HepG2 (cell line): ENCODE results near the gene IGSF21. TPM values are rescaled to one million over a fixed set of nuclear protein-coding genes. Genes with fewer than 3 reads are reported as not detected.

Experiments used
- ETV6 ChIP-seq: sonication (generic); formaldehyde crosslinking; conservative IDR thresholded peaks from 2 replicates; pipeline ENCODE4 v1.4.0; 2020; ENCODE audit warnings: missing genetic modification reagents
- GABPA ChIP-seq, 2 experiments: IDR thresholded peaks; 2 replicates each; pipeline ENCODE4 v1.6.1; 2011 to 2016; ENCODE audit warnings: low read depth in 2 of 2, low read length in 1 of 2, missing biosample characterization in 1 of 2, missing genetic modification characterization in 1 of 2
- GPN1 ChIP-seq: sonication (generic); formaldehyde crosslinking; IDR thresholded peaks from 2 replicates; pipeline ENCODE4 v1.5.1; 2020; ENCODE audit warnings: missing genetic modification reagents, borderline replicate concordance
- MBD4 ChIP-seq: IDR thresholded peaks from 2 replicates; pipeline ENCODE4 v1.6.1; 2012; ENCODE audit warnings: low read length, inconsistent platforms, borderline replicate concordance
- MEF2D ChIP-seq: sonication (generic); formaldehyde crosslinking; IDR thresholded peaks from 2 replicates; pipeline ENCODE4 v1.5.1; 2020; ENCODE audit warnings: mild to moderate bottlenecking, missing genetic modification reagents
- NCOR1 ChIP-seq: fragments of 200-600 bp; sonication (generic); IDR thresholded peaks from 2 replicates; pipeline ENCODE4 v1.7.0; 2017; ENCODE audit warnings: antibody characterized with exemption, low read length, borderline replicate concordance
- SETDB1 ChIP-seq: sonication (generic); formaldehyde crosslinking; IDR thresholded peaks from 2 replicates; pipeline ENCODE4 v1.5.1; 2020; ENCODE audit warnings: missing genetic modification reagents, mild to moderate bottlenecking, borderline replicate concordance
- ZNF207 ChIP-seq: fragments of 450-650 bp; IDR thresholded peaks from 2 replicates; pipeline ENCODE4 v1.6.1; 2016; ENCODE audit warnings: antibody characterized with exemption, borderline replicate concordance
- ZNF33A ChIP-seq: sonication (generic); formaldehyde crosslinking; IDR thresholded peaks from 2 replicates; pipeline ENCODE4 v1.5.1; 2020; ENCODE audit warnings: missing genetic modification reagents, mild to moderate bottlenecking, moderate library complexity, borderline replicate concordance
- ZNF558 ChIP-seq: sonication (generic); formaldehyde crosslinking; IDR thresholded peaks from 2 replicates; pipeline ENCODE4 v1.9.0; 2022; ENCODE audit warnings: mild to moderate bottlenecking, missing genetic modification reagents, borderline replicate concordance
- ZNF562 ChIP-seq: sonication (generic); formaldehyde crosslinking; IDR thresholded peaks from 2 replicates; pipeline ENCODE4 v1.8.0; 2022; ENCODE audit warnings: missing genetic modification reagents, borderline replicate concordance
- ZNF564 ChIP-seq: sonication (generic); formaldehyde crosslinking; IDR thresholded peaks from 2 replicates; pipeline ENCODE4 v1.8.1; 2023; ENCODE audit warnings: mild to moderate bottlenecking, missing genetic modification reagents
- ZNF569 ChIP-seq: sonication (generic); formaldehyde crosslinking; IDR thresholded peaks from 2 replicates; pipeline ENCODE4 v1.5.0; 2020; ENCODE audit warnings: mild to moderate bottlenecking, missing genetic modification reagents, moderate library complexity, borderline replicate concordance
- ZNF781 ChIP-seq: sonication (generic); formaldehyde crosslinking; IDR thresholded peaks from 2 replicates; pipeline ENCODE4 v1.5.1; 2020; ENCODE audit warnings: borderline replicate concordance, mild to moderate bottlenecking, missing genetic modification reagents; ENCODE audit errors: not compliant biosample characterization
- polyA plus RNA-seq, 8 experiments: library from polyadenylated mRNA; depleted of rRNA in 3 of 8; stranded (reverse) in 7 of 8; unstranded in 1 of 8; fragments of >200 nt; fragmentation: Illumina TruSeq in 4 of 8; extraction: Trizol in 4 of 8; gene quantifications; 2 replicates each; pipeline versions ENCODE4 v1.2.1 to v1.2.3, GENCODE V29; 2011 to 2016; ENCODE audit warnings: low read depth in 4 of 8, missing spikeins in 1 of 8, mixed read lengths in 1 of 8; ENCODE audit not compliant: insufficient read depth in 1 of 8
- total RNA-seq, 5 experiments: library from RNA; depleted of rRNA; stranded (reverse); fragments of >200 nt; fragmentation: Illumina TruSeq; extraction: Trizol; gene quantifications; 2 replicates each; pipeline ENCODE4 v1.2.3, GENCODE V29; 2016; ENCODE audit warnings: low read depth in 1 of 5
- TF ChIP-seq, protein P1 (sequence below): sonication (generic); formaldehyde crosslinking; IDR thresholded peaks from 2 replicates; pipeline ENCODE4 v1.9.0; 2021; ENCODE audit warnings: mild to moderate bottlenecking, missing genetic modification reagents
- TF ChIP-seq, protein P2 (sequence below): sonication (generic); formaldehyde crosslinking; IDR thresholded peaks from 2 replicates; pipeline ENCODE4 v1.5.0; 2020; ENCODE audit warnings: mild to moderate bottlenecking, missing genetic modification reagents
- TF ChIP-seq, protein P3 (sequence below): IDR thresholded peaks from 2 replicates; pipeline ENCODE4 v1.6.1; 2018; ENCODE audit warnings: missing genetic modification reagents, mild to moderate bottlenecking, missing compliant biosample characterization
- TF ChIP-seq, protein P4 (sequence below): fragments of 450-650 bp; IDR thresholded peaks from 2 replicates; pipeline ENCODE4 v1.6.1; 2016

IGSF21 gene
- total and polyA plus RNA-seq, 2 of the 13 experiments (the other 11 are each of a cell fraction or from before 2014, with no cell fraction given): not detected

DNA sequence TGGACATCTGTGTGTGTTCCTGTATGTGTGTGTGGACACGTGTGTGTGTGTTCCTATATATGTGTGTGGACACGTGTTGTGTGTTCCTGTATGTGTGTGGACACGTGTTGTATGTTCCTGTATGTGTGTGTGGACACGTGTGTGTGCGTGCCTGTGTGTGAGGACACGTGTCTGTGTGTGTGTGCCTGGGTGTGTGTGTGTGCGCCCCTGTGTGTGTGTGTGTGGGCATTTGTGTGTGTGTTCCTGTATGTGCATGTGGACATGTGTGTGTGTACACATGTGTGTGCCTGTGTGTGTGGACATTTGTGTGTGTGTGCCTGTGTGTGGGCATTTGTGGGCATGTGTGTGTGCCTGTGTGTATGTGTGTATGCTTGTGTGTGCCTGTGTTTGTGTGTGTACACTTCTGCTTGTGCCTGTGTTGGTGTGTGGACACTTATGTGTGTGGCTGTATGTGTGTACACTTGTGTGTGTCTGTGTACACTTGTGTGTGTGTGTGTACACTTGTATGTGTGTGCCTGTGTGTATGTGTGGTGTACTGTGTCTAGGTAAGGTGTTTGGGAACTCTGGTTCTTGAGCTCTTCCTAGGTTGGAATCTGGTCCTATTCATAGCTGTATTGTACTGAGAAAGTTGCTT, 3.7 kb upstream of the IGSF21 start (continued):
- TF ChIP-seq, protein P1, sequence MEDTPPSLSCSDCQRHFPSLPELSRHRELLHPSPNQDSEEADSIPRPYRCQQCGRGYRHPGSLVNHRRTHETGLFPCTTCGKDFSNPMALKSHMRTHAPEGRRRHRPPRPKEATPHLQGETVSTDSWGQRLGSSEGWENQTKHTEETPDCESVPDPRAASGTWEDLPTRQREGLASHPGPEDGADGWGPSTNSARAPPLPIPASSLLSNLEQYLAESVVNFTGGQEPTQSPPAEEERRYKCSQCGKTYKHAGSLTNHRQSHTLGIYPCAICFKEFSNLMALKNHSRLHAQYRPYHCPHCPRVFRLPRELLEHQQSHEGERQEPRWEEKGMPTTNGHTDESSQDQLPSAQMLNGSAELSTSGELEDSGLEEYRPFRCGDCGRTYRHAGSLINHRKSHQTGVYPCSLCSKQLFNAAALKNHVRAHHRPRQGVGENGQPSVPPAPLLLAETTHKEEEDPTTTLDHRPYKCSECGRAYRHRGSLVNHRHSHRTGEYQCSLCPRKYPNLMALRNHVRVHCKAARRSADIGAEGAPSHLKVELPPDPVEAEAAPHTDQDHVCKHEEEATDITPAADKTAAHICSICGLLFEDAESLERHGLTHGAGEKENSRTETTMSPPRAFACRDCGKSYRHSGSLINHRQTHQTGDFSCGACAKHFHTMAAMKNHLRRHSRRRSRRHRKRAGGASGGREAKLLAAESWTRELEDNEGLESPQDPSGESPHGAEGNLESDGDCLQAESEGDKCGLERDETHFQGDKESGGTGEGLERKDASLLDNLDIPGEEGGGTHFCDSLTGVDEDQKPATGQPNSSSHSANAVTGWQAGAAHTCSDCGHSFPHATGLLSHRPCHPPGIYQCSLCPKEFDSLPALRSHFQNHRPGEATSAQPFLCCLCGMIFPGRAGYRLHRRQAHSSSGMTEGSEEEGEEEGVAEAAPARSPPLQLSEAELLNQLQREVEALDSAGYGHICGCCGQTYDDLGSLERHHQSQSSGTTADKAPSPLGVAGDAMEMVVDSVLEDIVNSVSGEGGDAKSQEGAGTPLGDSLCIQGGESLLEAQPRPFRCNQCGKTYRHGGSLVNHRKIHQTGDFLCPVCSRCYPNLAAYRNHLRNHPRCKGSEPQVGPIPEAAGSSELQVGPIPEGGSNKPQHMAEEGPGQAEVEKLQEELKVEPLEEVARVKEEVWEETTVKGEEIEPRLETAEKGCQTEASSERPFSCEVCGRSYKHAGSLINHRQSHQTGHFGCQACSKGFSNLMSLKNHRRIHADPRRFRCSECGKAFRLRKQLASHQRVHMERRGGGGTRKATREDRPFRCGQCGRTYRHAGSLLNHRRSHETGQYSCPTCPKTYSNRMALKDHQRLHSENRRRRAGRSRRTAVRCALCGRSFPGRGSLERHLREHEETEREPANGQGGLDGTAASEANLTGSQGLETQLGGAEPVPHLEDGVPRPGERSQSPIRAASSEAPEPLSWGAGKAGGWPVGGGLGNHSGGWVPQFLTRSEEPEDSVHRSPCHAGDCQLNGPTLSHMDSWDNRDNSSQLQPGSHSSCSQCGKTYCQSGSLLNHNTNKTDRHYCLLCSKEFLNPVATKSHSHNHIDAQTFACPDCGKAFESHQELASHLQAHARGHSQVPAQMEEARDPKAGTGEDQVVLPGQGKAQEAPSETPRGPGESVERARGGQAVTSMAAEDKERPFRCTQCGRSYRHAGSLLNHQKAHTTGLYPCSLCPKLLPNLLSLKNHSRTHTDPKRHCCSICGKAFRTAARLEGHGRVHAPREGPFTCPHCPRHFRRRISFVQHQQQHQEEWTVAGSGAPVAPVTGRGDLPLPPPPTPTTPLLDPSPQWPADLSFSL (CRISPR knock-in tag): peak; percentile 55
- TF ChIP-seq ZNF781 (CRISPR knock-in tag) (no peak), SETDB1 (no peak), ZNF558 (no peak), GPN1 (CRISPR knock-in tag) (no peak), ZNF207 (0 out of 2 replicates have a peak, but pooled peaks have one; percentile 77), ZNF569 (no peak), MBD4 (no peak), ZNF33A (CRISPR knock-in tag) (no peak), ETV6 (no peak), MEF2D (CRISPR knock-in tag) (no peak), GABPA (IDR thresholded peaks at IDR 0.05; ENCODE audit: low read depth, low read length) (0 out of 2 replicates have a peak, but pooled peaks have one; percentile 3), GABPA (CRISPR knock-in tag; IDR thresholded peaks at IDR 0.05; ENCODE audit: low read depth) (no peak), NCOR1 (no peak), ZNF564 (no peak), ZNF562 (no peak)
- TF ChIP-seq, protein P2, sequence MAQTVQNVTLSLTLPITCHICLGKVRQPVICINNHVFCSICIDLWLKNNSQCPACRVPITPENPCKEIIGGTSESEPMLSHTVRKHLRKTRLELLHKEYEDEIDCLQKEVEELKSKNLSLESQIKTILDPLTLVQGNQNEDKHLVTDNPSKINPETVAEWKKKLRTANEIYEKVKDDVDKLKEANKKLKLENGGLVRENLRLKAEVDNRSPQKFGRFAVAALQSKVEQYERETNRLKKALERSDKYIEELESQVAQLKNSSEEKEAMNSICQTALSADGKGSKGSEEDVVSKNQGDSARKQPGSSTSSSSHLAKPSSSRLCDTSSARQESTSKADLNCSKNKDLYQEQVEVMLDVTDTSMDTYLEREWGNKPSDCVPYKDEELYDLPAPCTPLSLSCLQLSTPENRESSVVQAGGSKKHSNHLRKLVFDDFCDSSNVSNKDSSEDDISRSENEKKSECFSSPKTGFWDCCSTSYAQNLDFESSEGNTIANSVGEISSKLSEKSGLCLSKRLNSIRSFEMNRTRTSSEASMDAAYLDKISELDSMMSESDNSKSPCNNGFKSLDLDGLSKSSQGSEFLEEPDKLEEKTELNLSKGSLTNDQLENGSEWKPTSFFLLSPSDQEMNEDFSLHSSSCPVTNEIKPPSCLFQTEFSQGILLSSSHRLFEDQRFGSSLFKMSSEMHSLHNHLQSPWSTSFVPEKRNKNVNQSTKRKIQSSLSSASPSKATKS (CRISPR knock-in tag): no peak
- TF ChIP-seq, protein P3, sequence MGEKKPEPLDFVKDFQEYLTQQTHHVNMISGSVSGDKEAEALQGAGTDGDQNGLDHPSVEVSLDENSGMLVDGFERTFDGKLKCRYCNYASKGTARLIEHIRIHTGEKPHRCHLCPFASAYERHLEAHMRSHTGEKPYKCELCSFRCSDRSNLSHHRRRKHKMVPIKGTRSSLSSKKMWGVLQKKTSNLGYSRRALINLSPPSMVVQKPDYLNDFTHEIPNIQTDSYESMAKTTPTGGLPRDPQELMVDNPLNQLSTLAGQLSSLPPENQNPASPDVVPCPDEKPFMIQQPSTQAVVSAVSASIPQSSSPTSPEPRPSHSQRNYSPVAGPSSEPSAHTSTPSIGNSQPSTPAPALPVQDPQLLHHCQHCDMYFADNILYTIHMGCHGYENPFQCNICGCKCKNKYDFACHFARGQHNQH (CRISPR knock-in tag): no peak
- TF ChIP-seq, protein P4, sequence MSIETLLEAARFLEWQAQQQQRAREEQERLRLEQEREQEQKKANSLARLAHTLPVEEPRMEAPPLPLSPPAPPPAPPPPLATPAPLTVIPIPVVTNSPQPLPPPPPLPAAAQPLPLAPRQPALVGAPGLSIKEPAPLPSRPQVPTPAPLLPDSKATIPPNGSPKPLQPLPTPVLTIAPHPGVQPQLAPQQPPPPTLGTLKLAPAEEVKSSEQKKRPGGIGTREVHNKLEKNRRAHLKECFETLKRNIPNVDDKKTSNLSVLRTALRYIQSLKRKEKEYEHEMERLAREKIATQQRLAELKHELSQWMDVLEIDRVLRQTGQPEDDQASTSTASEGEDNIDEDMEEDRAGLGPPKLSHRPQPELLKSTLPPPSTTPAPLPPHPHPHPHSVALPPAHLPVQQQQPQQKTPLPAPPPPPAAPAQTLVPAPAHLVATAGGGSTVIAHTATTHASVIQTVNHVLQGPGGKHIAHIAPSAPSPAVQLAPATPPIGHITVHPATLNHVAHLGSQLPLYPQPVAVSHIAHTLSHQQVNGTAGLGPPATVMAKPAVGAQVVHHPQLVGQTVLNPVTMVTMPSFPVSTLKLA: peak; percentile 100
